ENCODE data around the gene EEF1B2.

- TF ChIP-seq FOXM1 (IDR thresholded peaks at IDR 0.05; ENCODE audit: borderline replicate concordance, low read depth) (no peak), CEBPB (IDR thresholded peaks at IDR 0.05) (no peak), RAD21 (IDR thresholded peaks at IDR 0.05; ENCODE audit: low read depth) (no peak), REST (IDR thresholded peaks at IDR 0.05; ENCODE audit: low read depth) (no peak), EP300 (IDR thresholded peaks at IDR 0.05; ENCODE audit: borderline replicate concordance) (no peak), CREB1 (IDR thresholded peaks at IDR 0.05; ENCODE audit: low read depth) (no peak), TAF1 (IDR thresholded peaks at IDR 0.05; ENCODE audit: low read depth) (no peak), USF1 (IDR thresholded peaks at IDR 0.05) (no peak)
- TF ChIP-seq, protein P1, sequence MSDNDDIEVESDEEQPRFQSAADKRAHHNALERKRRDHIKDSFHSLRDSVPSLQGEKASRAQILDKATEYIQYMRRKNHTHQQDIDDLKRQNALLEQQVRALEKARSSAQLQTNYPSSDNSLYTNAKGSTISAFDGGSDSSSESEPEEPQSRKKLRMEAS (IDR thresholded peaks at IDR 0.05): no peak
Observed at GRCh38 chr2:206163251-206163880, 3.7 kb downstream of the EEF1B2 start.
